SK-N-SH (cell line): ENCODE results near the gene PLXNB3. TPM values are rescaled to one million over a fixed set of nuclear protein-coding genes. Genes with fewer than 3 reads are reported as not detected.

Experiments
- CTCF ChIA-PET: fragments of 300-600, 350-600 bp; formaldehyde crosslinking; extraction: SDS; loops from one replicate; lab custom pipeline; 2021; lab: Yijun Ruan, JAX
- POLR2A ChIA-PET: fragments of 350-600 bp; sonication (Branson Sonifier 250); formaldehyde crosslinking; extraction: SDS; loops from one replicate; lab custom pipeline; 2020; ENCODE audit warnings: antibody characterized with exemption, inconsistent platforms; lab: Yijun Ruan, JAX
- DNase-seq: peaks from one replicate; pipeline ENCODE4 v3.0.0; 2012
- H2AFZ ChIP-seq: fragments of 200-600 bp; sonication (generic); 2 replicates; pipeline ENCODE4 v1.8.1; 2016; ENCODE audit warnings: antibody characterized with exemption, mild to moderate bottlenecking, low read depth
- H3F3A ChIP-seq: fragments of 200-600 bp; sonication (generic); replicated peaks from 2 replicates; pipeline ENCODE3; 2016; ENCODE audit warnings: antibody characterized with exemption, mild to moderate bottlenecking; ENCODE audit not compliant: insufficient read depth
- H3K27ac ChIP-seq, 2 experiments: fragments of 200-500 bp in 1 of 2; fragments of 200-600 bp in 1 of 2; sonication (Bioruptor generic) in 1 of 2; sonication (generic), shearing (Covaris generic) in 1 of 2; 2 replicates each; pipeline versions ENCODE4 v1.5.1 to v1.6.1; 2014 to 2016; ENCODE audit warnings: low read depth in 2 of 2, inconsistent platforms in 1 of 2, low read length in 1 of 2, mild to moderate bottlenecking in 1 of 2, mixed read lengths in 1 of 2
- H3K27me3 ChIP-seq: fragments of 200-600 bp; sonication (generic), shearing (Covaris generic); 2 replicates; pipeline ENCODE4 v1.6.1; 2016; ENCODE audit warnings: mixed run types; ENCODE audit not compliant: insufficient read depth
- H3K36me3 ChIP-seq, 2 experiments: fragments of 200-500 bp in 1 of 2; fragments of 200-600 bp in 1 of 2; sonication (Bioruptor generic) in 1 of 2; sonication (generic) in 1 of 2; replicated peaks in 1 of 2; 2 replicates each; pipeline versions ENCODE3 to v1.5.1; 2014 to 2016; ENCODE audit warnings: low read length in 1 of 2, mild to moderate bottlenecking in 1 of 2; ENCODE audit not compliant: insufficient read depth in 2 of 2, control insufficient read depth in 1 of 2
- H3K4me1 ChIP-seq, 2 experiments: fragments of 200-500 bp in 1 of 2; fragments of 200-600 bp in 1 of 2; sonication (Bioruptor generic) in 1 of 2; sonication (generic), shearing (Covaris generic) in 1 of 2; 2 replicates each; pipeline versions ENCODE4 v1.5.1 to v1.6.1; 2014 to 2016; ENCODE audit warnings: low read depth in 1 of 2, low read length in 1 of 2, mixed run types in 1 of 2; ENCODE audit not compliant: insufficient read depth in 2 of 2, control insufficient read depth in 1 of 2
- H3K4me2 ChIP-seq: fragments of 200-600 bp; sonication (generic), shearing (Covaris generic); 2 replicates; pipeline ENCODE4 v1.6.1; 2017; ENCODE audit warnings: mixed run types
- H3K4me3 ChIP-seq, 2 experiments: fragments of 200-500 bp in 1 of 2; fragments of 200-600 bp in 1 of 2; sonication (Bioruptor generic) in 1 of 2; sonication (generic), shearing (Covaris generic) in 1 of 2; 2 replicates each; pipeline versions ENCODE4 v1.5.1 to v1.8.1; 2014 to 2016; ENCODE audit warnings: low read depth in 2 of 2, inconsistent platforms in 1 of 2, low read length in 1 of 2, mild to moderate bottlenecking in 1 of 2, mixed read lengths in 1 of 2, moderate library complexity in 1 of 2
- H3K79me2 ChIP-seq: fragments of 200-600 bp; sonication (generic); 2 replicates; pipeline ENCODE4 v1.8.1; 2017; ENCODE audit warnings: mild to moderate bottlenecking; ENCODE audit not compliant: insufficient read depth
- H3K9ac ChIP-seq: fragments of 200-600 bp; sonication (generic); 2 replicates; pipeline ENCODE4 v1.6.1; 2017; ENCODE audit warnings: mixed run types
- H3K9me2 ChIP-seq: fragments of 200-600 bp; sonication (generic); 2 replicates; pipeline ENCODE4 v1.6.1; 2017; ENCODE audit warnings: mixed run types
- H3K9me3 ChIP-seq: fragments of 200-600 bp; sonication (generic); 2 replicates; pipeline ENCODE4 v1.6.1; 2017; ENCODE audit warnings: mixed run types, mild to moderate bottlenecking, moderate library complexity
- H4K20me1 ChIP-seq: fragments of 200-600 bp; sonication (generic); 2 replicates; pipeline ENCODE4 v1.6.1; 2017; ENCODE audit warnings: mild to moderate bottlenecking, mixed run types; ENCODE audit not compliant: insufficient read depth
- CTCF ChIP-seq: fragments of 200-600 bp; sonication (generic); IDR thresholded peaks from 2 replicates; pipeline ENCODE4 v1.6.1; 2017; ENCODE audit warnings: antibody characterized with exemption, mild to moderate bottlenecking, moderate library complexity
- ELF1 ChIP-seq: IDR thresholded peaks from 2 replicates; pipeline ENCODE4 v1.4.0; 2012
- EP300 ChIP-seq, 2 experiments: IDR thresholded peaks; 2 replicates each; pipeline versions ENCODE4 v1.4.0 to v1.6.1; 2012; ENCODE audit warnings: borderline replicate concordance in 1 of 2, low read depth in 1 of 2, low read length in 1 of 2
- FOXM1 ChIP-seq: IDR thresholded peaks from 2 replicates; pipeline ENCODE4 v1.4.0; 2012; ENCODE audit warnings: low read depth, mild to moderate bottlenecking
- JUND ChIP-seq: IDR thresholded peaks from 2 replicates; pipeline ENCODE4 v1.4.0; 2012
- NFIC ChIP-seq: IDR thresholded peaks from 2 replicates; pipeline ENCODE4 v1.4.0; 2012; ENCODE audit warnings: borderline replicate concordance
- RAD21 ChIP-seq: IDR thresholded peaks from 2 replicates; pipeline ENCODE4 v1.6.1; 2012; ENCODE audit warnings: mild to moderate bottlenecking, low read length
- RXRA ChIP-seq: IDR thresholded peaks from 2 replicates; pipeline ENCODE4 v1.4.0; 2012; ENCODE audit warnings: low read depth, mild to moderate bottlenecking, borderline replicate concordance
- SIN3A ChIP-seq: IDR thresholded peaks from 2 replicates; pipeline ENCODE4 v1.6.1; 2012; ENCODE audit warnings: low read depth, mild to moderate bottlenecking, low read length, moderate library complexity, borderline replicate concordance
- TAF1 ChIP-seq: IDR thresholded peaks from 2 replicates; pipeline ENCODE4 v1.6.1; 2012; ENCODE audit warnings: low read depth, mild to moderate bottlenecking, low read length, moderate library complexity, borderline replicate concordance
- TCF12 ChIP-seq: IDR thresholded peaks from 2 replicates; pipeline ENCODE4 v1.4.0; 2012
- TEAD4 ChIP-seq: IDR thresholded peaks from 2 replicates; pipeline ENCODE4 v1.4.0; 2012; ENCODE audit warnings: mild to moderate bottlenecking, borderline replicate concordance; ENCODE audit not compliant: insufficient read depth
- WGBS: methylation state at CpG from one replicate; pipeline ENCODE4 v1.1.6; 2017; ENCODE audit warnings: low lambda C conversion rate; 5-methylcytosine and 5-hydroxymethylcytosine counted together
- polyA plus RNA-seq, 3 experiments: library from polyadenylated mRNA; depleted of rRNA; stranded (reverse); fragments of >200 nt; gene quantifications; 2 replicates each; pipeline ENCODE4 v1.2.3, GENCODE V29; 2012

Gene PLXNB3
- polyA plus RNA-seq, 1 of the 3 experiments (the other 2 are of a cell fraction) = 15.5 TPM

DNA sequence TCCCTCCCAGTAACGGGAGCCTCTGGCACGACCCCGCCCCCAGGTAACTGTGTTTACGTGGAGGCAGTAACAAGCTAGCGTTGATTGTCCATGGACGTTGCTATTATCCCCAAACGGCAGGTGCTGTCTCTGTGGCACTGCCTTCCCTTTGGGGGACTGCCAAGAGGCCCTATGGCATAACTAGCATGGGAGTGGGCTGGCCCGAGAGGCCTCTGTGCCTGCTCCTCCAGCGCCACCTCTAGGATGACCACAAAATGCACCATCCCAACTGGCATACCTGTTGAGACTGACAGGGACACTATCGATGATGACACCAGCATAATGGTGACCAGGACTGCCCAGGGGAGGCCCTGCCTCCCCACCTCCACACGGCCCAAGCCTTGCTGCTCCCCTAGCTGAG is 18.3 kb downstream of the PLXNB3 start:
- peaks cover 0 to 19% of the 10 kb centered on the region in 2 experiments; a peak in 1 of 4 replicates for H3K4me1 ChIP-seq
- no peaks in the 10 kb centered on the region for H3K79me2 ChIP-seq
- H4K20me1 ChIP-seq = no peaks in the 10 kb centered on the region
- no peak overlapping the region for H3K9ac ChIP-seq
- peaks cover 0 to 6% of the 10 kb centered on the region in 2 experiments for H3K36me3 ChIP-seq
- no peaks in the 10 kb centered on the region for H3F3A ChIP-seq
- POLR2A ChIA-PET = no interaction called here
- no peak for DNase-seq
- H3K27ac ChIP-seq = no peak overlapping the region
- H3K4me2 ChIP-seq = no peak overlapping the region
- H3K27me3 ChIP-seq = 0 out of 2 replicates have a peak, but pooled peaks cover 7% of the 10 kb centered on the region
- 53% methylated on average over 10 of the region's 11 CpGs for WGBS
- TF ChIP-seq TCF12 = no peak
- no peak for TF ChIP-seq JUND
- TF ChIP-seq RAD21 = peak; percentile 35
- TF ChIP-seq ELF1 = no peak
- peak; percentile 19; the same call in 1 of the 2 replicates for TF ChIP-seq CTCF
- TF ChIP-seq TAF1 = no peak
- no peak for TF ChIP-seq RXRA
- TF ChIP-seq, all 33 proteins: peak for 2
- Histone ChIP-seq H3K4me3 (no peak overlapping the region), H2AFZ (no peak overlapping the region), H3K9me3 (no peaks in the 10 kb centered on the region), H3K9me2 (no peaks in the 10 kb centered on the region)
- CTCF ChIA-PET = interaction anchor here (1.0 to 1.7 kb wide), 6 partner anchors 17 to 153 kb away, joined by 3 to 6 read pairs (median 4); partner anchors contain the start of gene PLXNB3

DNA sequence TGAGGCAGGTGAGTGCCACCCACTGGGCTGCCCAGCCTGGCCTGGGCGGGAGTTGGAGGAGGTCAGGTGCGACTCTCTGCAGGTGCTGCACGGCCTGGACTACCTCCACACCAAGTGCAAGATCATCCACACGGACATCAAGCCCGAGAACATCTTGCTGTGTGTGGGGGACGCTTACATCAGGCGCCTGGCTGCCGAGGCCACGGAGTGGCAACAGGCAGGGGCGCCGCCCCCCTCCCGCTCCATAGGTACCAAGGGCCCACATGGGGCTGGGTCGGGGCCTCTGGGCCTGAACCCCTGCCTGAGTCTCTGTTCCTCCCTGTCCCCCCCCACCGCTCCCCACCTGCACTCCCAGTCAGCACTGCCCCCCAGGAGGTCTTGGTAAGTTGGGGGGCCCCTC is 18.8 kb downstream of the PLXNB3 start:
- no CpG with 5 or more reads among the region's 14 CpGs for WGBS
- Histone ChIP-seq H3K4me3 (no peak overlapping the region), H3F3A (no peaks in the 10 kb centered on the region), H4K20me1 (no peaks in the 10 kb centered on the region), H3K27me3 (0 out of 2 replicates have a peak, but pooled peaks cover 7% of the 10 kb centered on the region), H3K9ac (no peak overlapping the region), H3K9me3 (no peaks in the 10 kb centered on the region), H2AFZ (no peak overlapping the region), H3K9me2 (no peaks in the 10 kb centered on the region), H3K79me2 (no peaks in the 10 kb centered on the region), H3K36me3 (peaks cover 0 to 6% of the 10 kb centered on the region in 2 experiments)
- CTCF ChIA-PET = interaction anchor here (1.0 to 1.7 kb wide), 5 partner anchors 16 to 153 kb away, joined by 3 to 6 read pairs (median 4); partner anchors contain the start of gene PLXNB3
- DNase-seq = no peak
- POLR2A ChIA-PET = no interaction called here
- TF ChIP-seq ELF1 = no peak
- no peak for TF ChIP-seq TAF1
- TF ChIP-seq SIN3A = no peak
- TF ChIP-seq EP300 (IDR thresholded peaks at IDR 0.05; ENCODE audit: borderline replicate concordance in 1 of 2, low read depth in 1 of 2, low read length in 1 of 2) = no peak
- TF ChIP-seq FOXM1 = no peak
- TF ChIP-seq NFIC = no peak
- no peak for TF ChIP-seq RXRA
- no peak for TF ChIP-seq TCF12
- no peak for TF ChIP-seq TEAD4
- TF ChIP-seq, all 33 proteins: peak for 0
- Histone ChIP-seq H3K27ac (no peak overlapping the region), H3K4me1 (peaks cover 0 to 19% of the 10 kb centered on the region in 2 experiments; a peak in 1 of 4 replicates), H3K4me2 (no peak overlapping the region)
